PC-9 (cell line): Measurements from ENCODE around the gene ARNT2. TPM values are rescaled to one million over a fixed set of nuclear protein-coding genes. Genes with fewer than 3 reads are reported as not detected.

Source experiments
- BruUV-seq: library from RNA; stranded (reverse); fragments of 400-500 nt; replicated peaks from 2 replicates; lab custom pipeline; 2021; lab: Mats Ljungman, UMichigan
- CTCF ChIA-PET: fragments of 300-600 bp; sonication (Branson Sonifier 250); formaldehyde crosslinking; loops from one replicate; lab custom pipeline; 2022; ENCODE audit warnings: antibody characterized with exemption; lab: Charles Lee
- POLR2A ChIA-PET: fragments of 300-600 bp; sonication (Branson Sonifier 250); formaldehyde crosslinking; loops from one replicate; lab custom pipeline; 2022; ENCODE audit warnings: antibody characterized with exemption; ENCODE audit not compliant: unreplicated experiment; lab: Charles Lee
- DNase-seq, 2 experiments: peaks; one replicate each; pipeline versions ENCODE4 v3.0.0 to v3.0.0-alpha.2; 2015 to 2022; ENCODE audit warnings: mixed read lengths in 1 of 2
- H2AFZ ChIP-seq: fragments of 200-600 bp; sonication (generic); 2 replicates; pipeline ENCODE4 v1.8.1; 2017; ENCODE audit warnings: antibody characterized with exemption
- H3F3A ChIP-seq: fragments of 200-600 bp; sonication (generic); 2 replicates; pipeline ENCODE4 v1.8.1; 2017; ENCODE audit warnings: antibody characterized with exemption, mild to moderate bottlenecking, low read depth; ENCODE audit not compliant: insufficient read depth
- H3K27ac ChIP-seq: fragments of 200-600 bp; sonication (generic); 2 replicates; pipeline ENCODE4 v1.6.1; 2016; ENCODE audit warnings: mixed run types
- H3K27me3 ChIP-seq: fragments of 200-600 bp; sonication (generic); 2 replicates; pipeline ENCODE4 v1.6.1; 2016; ENCODE audit warnings: low read depth, mixed run types; ENCODE audit not compliant: insufficient read depth
- H3K36me3 ChIP-seq: fragments of 200-600 bp; sonication (generic); 2 replicates; pipeline ENCODE4 v1.6.1; 2016; ENCODE audit warnings: low read depth, mixed run types
- H3K4me1 ChIP-seq: fragments of 200-600 bp; sonication (generic); replicated peaks from 2 replicates; pipeline ENCODE4 v1.6.1; 2016; ENCODE audit warnings: mixed run types; ENCODE audit not compliant: insufficient read depth
- H3K4me2 ChIP-seq: fragments of 200-600 bp; sonication (generic); 2 replicates; pipeline ENCODE4 v1.6.1; 2017; ENCODE audit warnings: mixed run types
- H3K4me3 ChIP-seq: fragments of 200-600 bp; sonication (generic); 2 replicates; pipeline ENCODE4 v1.6.1; 2016; ENCODE audit warnings: mixed run types
- H3K79me2 ChIP-seq: fragments of 200-600 bp; sonication (generic); 2 replicates; pipeline ENCODE4 v1.6.1; 2017; ENCODE audit warnings: low read depth, mixed run types
- H3K9me2 ChIP-seq: fragments of 200-600 bp; sonication (generic); 2 replicates; pipeline ENCODE4 v1.8.1; 2017; ENCODE audit warnings: mild to moderate bottlenecking; ENCODE audit not compliant: insufficient read depth
- H3K9me3 ChIP-seq: fragments of 200-600 bp; sonication (generic); 2 replicates; pipeline ENCODE4 v1.8.1; 2016; ENCODE audit warnings: low read depth; ENCODE audit not compliant: insufficient read depth
- H4K20me1 ChIP-seq: fragments of 200-600 bp; sonication (generic); 2 replicates; pipeline ENCODE4 v1.8.1; 2017; ENCODE audit not compliant: insufficient read depth
- EZH2 ChIP-seq: fragments of 200-600 bp; sonication (generic); IDR thresholded peaks from 2 replicates; pipeline ENCODE4 v1.8.0; 2017; ENCODE audit warnings: antibody characterized with exemption, low read depth
- intact Hi-C: fragments of 100-400 bp; cut with micrococcal nuclease; formaldehyde crosslinking; loops from one replicate; pipeline ENCODE4 v1.10.0; 2022; ENCODE audit not compliant: unreplicated experiment
- total RNA-seq: library from RNA; stranded (reverse); gene quantifications from 2 replicates; pipeline ENCODE4 v1.2.3, GENCODE V29; 2021
- TF ChIP-seq, protein P1 (sequence below): fragments of 200-600 bp; sonication (generic); conservative IDR thresholded peaks from 2 replicates; pipeline ENCODE4 v1.6.1; 2017; ENCODE audit warnings: mixed run types, antibody characterized with exemption, mild to moderate bottlenecking, moderate library complexity

Gene ARNT2
- total RNA-seq, 1 experiment from 2014 or later, result 4.3 TPM

DNA sequence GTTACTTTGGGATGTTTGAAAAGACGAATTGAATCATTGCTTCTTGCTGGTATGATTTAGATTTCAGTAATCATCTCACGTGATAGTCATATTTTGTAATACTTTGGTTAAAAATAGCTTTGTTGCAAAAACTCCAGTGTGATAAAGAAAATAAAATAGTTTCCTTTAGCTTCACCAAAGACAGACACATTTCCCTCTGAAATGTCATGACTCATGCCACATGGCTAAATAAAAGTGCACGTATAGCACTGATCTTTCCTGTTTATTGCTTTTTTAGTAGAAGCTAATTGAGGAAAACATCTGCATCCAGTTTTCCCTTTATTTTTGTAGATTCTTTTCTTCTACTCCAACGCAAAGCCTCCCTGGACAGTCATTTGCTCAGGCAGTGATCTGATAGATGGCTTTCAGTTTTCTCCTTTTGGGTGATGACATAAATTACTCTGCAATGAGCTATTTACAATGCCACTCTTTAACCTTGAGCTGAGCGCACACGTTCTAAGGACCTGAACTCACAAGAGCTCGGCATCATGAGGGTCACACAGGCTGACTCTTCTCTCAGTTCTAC lies 84.9 kb downstream of the ARNT2 start:
- intact Hi-C loops, result no loop called here
- no TSS peak for BruUV-seq
- no peak overlapping the region for H3K27ac ChIP-seq
- no peaks in the 10 kb centered on the region for H3F3A ChIP-seq
- H3K4me2 ChIP-seq, result no peak overlapping the region
- H4K20me1 ChIP-seq, result no peaks in the 10 kb centered on the region
- ChIA-PET CTCF (no interaction called here), POLR2A (no interaction called here)
- H3K79me2 ChIP-seq, result no peaks in the 10 kb centered on the region
- H3K36me3 ChIP-seq, result no peaks in the 10 kb centered on the region
- no peak for DNase-seq
- H3K9me2 ChIP-seq, result no peaks in the 10 kb centered on the region
- H3K4me1 ChIP-seq, result peaks cover 5% of the 10 kb centered on the region; the same call in 1 of the 2 replicates
- no peak for TF ChIP-seq EZH2
- TF ChIP-seq, protein P1, sequence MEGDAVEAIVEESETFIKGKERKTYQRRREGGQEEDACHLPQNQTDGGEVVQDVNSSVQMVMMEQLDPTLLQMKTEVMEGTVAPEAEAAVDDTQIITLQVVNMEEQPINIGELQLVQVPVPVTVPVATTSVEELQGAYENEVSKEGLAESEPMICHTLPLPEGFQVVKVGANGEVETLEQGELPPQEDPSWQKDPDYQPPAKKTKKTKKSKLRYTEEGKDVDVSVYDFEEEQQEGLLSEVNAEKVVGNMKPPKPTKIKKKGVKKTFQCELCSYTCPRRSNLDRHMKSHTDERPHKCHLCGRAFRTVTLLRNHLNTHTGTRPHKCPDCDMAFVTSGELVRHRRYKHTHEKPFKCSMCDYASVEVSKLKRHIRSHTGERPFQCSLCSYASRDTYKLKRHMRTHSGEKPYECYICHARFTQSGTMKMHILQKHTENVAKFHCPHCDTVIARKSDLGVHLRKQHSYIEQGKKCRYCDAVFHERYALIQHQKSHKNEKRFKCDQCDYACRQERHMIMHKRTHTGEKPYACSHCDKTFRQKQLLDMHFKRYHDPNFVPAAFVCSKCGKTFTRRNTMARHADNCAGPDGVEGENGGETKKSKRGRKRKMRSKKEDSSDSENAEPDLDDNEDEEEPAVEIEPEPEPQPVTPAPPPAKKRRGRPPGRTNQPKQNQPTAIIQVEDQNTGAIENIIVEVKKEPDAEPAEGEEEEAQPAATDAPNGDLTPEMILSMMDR, result no peak
- no peak overlapping the region for H2AFZ ChIP-seq
- H3K9me3 ChIP-seq, result no peaks in the 10 kb centered on the region
- no peaks in the 10 kb centered on the region for H3K27me3 ChIP-seq
- H3K4me3 ChIP-seq, result no peak overlapping the region

DNA sequence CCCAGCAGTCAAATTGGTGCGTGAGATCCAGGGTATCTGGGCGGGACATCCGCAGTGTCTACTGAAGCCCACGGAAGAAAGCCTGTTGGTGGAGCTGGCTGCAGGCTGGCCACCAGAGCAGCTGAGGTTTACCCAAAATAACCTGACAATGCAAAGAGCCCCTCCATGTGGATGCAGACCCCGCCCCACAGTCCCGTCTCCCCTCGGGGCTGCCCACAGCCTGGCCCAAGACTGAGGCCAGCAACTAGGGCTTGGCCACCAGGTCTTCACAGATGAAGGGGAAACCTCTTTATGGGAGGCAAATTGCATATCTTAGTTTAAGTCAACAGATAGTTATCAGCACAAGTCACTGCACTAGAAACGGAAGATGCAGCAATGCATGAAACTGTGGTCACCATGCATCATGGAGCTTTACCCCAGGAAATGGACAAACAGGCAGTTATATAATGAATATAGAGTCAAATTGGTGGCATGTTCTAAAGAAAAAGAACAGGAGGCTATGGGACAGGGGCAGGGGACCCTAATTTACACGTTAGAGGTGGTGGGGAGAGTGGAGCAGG lies 86.3 kb downstream of the ARNT2 start:
- Histone ChIP-seq H2AFZ (no peak overlapping the region), H3K27ac (no peak overlapping the region), H3K9me3 (no peaks in the 10 kb centered on the region), H3K4me3 (no peak overlapping the region), H3K36me3 (no peaks in the 10 kb centered on the region), H3F3A (no peaks in the 10 kb centered on the region), H3K9me2 (no peaks in the 10 kb centered on the region), H4K20me1 (no peaks in the 10 kb centered on the region), H3K27me3 (no peaks in the 10 kb centered on the region), H3K4me1 (peaks cover 5% of the 10 kb centered on the region; the same call in 1 of the 2 replicates), H3K79me2 (no peaks in the 10 kb centered on the region), H3K4me2 (no peak overlapping the region)
- BruUV-seq, result no TSS peak
- ChIA-PET POLR2A (no interaction called here), CTCF (no interaction called here)
- TF ChIP-seq, protein P1, result no peak
- no peak for TF ChIP-seq EZH2
- no peak for DNase-seq
- intact Hi-C loops, result no loop called here

DNA sequence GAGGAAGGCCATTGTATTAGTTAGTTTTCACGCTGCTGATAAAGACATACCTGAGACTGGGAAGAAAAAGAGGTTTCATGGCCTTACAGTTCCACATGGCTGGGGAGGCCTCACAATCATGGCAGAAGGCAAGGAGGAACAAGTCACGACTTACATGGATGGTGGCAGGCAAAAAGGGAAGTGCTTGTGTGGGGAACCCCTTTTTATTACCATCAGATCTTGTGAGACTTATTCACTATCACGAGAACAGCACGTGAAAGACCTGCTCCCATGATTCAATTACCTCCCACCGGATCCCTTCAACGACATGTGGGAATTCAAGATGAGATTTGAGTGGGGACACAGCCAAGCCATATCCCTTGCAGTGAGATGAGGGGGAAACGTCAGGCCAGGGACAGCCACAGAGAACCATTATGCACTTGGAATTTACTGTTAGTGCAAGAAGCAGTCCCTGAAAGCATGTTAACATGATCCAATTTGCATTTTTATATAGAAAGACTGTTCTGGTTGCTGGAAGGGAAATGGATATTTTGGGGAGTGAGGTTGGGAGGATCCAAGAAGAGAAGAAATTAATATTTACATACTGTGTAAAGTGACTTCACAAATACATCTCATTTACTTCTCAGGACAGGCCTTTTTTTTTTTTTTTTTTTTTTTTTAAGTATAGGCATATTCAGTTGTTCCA lies 87.1 kb downstream of the ARNT2 start:
- no peaks in the 10 kb centered on the region for H3K9me3 ChIP-seq
- H3K27me3 ChIP-seq, result no peaks in the 10 kb centered on the region
- no peak overlapping the region for H3K4me2 ChIP-seq
- H3F3A ChIP-seq, result no peaks in the 10 kb centered on the region
- TF ChIP-seq EZH2, result no peak
- TF ChIP-seq, protein P1, result no peak
- no peak for DNase-seq
- BruUV-seq, result no TSS peak
- no peaks in the 10 kb centered on the region for H3K36me3 ChIP-seq
- H3K27ac ChIP-seq, result no peak overlapping the region
- no peaks in the 10 kb centered on the region for H4K20me1 ChIP-seq
- H3K9me2 ChIP-seq, result no peaks in the 10 kb centered on the region
- no peak overlapping the region for H3K4me3 ChIP-seq
- no peaks in the 10 kb centered on the region for H3K79me2 ChIP-seq
- no peak overlapping the region for H2AFZ ChIP-seq
- ChIA-PET POLR2A (no interaction called here), CTCF (no interaction called here)
- intact Hi-C loops, result no loop called here
- H3K4me1 ChIP-seq, result peaks cover 5% of the 10 kb centered on the region; the same call in 1 of the 2 replicates
